Erythroblast (primary cell): ENCODE data around the gene SLC10A7.

Experiments used
- DNase-seq, 2 experiments: peaks; one replicate each; lab custom pipeline; 2025; lab: John Stamatoyannopoulos, UW
- GATA1 ChIP-seq: IDR thresholded peaks from 2 replicates; pipeline ENCODE4 v1.6.1; 2011; ENCODE audit warnings: low read depth, mild to moderate bottlenecking, control low read depth, low read length, moderate library complexity
- POLR2A ChIP-seq: IDR thresholded peaks from 2 replicates; pipeline ENCODE4 v1.6.1; 2011; ENCODE audit warnings: mild to moderate bottlenecking, low read length

SLC10A7 gene

DNA sequence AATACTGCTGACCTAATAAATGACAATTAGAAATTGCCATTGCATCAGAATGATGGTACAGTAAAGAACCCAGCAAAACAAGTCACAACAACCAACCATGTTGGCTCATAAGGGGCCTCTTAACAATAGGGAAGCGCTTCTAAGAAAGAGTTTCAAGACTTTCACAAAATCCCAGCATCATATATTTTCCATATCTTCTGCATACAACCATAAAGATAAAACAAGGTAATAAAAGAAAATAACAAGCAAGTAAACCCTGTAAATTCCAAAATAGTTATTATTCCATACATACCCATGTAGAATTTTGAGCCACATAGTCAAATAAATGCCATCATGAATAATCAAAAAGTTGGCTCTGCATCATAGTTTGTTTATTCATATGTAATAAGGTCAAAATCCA is 8.2 kb downstream of the SLC10A7 start:
- no peak for DNase-seq

GRCh38 chr4:146511381-146511780 is 10.4 kb downstream of the SLC10A7 start:
- TF ChIP-seq GATA1 (no peak), POLR2A (no peak)
- peak in 1 of 2 experiments; percentile 19 for DNase-seq

More for the DNA sequence above, 8.2 kb downstream of the SLC10A7 start:
- TF ChIP-seq GATA1 (no peak), POLR2A (no peak)

- TF ChIP-seq GATA1 (no peak), POLR2A (no peak)
- no peak for DNase-seq
Observed at GRCh38 chr4:146510942-146511341, 10.8 kb downstream of the SLC10A7 start.

- DNase-seq = no peak
- TF ChIP-seq GATA1 (no peak), POLR2A (no peak)
Observed at GRCh38 chr4:146508229-146508939, 13.4 kb downstream of the SLC10A7 start.

DNA sequence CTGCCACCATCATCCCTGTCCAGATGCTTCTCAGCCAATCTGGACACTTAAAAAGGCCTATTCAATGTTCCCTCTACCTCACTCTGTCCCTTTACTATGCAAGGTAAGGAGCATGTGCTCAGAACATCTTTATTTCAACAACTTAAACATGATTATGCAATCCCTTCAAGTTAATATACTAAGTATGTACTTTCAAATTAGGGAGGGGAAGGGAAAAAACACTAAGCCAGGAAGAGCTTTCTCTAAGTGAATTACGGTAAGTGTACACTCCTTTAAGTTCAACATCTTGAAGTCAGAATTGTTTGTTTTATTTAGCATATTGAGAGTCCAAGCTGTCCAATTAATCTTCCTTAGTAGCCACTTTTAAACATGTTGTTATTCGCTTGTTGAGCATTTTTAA is 14.1 kb downstream of the SLC10A7 start:
- TF ChIP-seq POLR2A = no peak
- no peak for TF ChIP-seq GATA1
- no peak for DNase-seq

GRCh38 chr4:146506272-146506671 is 15.5 kb downstream of the SLC10A7 start:
- DNase-seq = no peak

GRCh38 chr4:146500216-146500615 is 21.5 kb downstream of the SLC10A7 start:
- no peak for DNase-seq
- TF ChIP-seq POLR2A (no peak), GATA1 (no peak)

More at GRCh38 chr4:146506272-146506671, 15.5 kb downstream of the SLC10A7 start:
- TF ChIP-seq GATA1 (no peak), POLR2A (no peak)

DNA sequence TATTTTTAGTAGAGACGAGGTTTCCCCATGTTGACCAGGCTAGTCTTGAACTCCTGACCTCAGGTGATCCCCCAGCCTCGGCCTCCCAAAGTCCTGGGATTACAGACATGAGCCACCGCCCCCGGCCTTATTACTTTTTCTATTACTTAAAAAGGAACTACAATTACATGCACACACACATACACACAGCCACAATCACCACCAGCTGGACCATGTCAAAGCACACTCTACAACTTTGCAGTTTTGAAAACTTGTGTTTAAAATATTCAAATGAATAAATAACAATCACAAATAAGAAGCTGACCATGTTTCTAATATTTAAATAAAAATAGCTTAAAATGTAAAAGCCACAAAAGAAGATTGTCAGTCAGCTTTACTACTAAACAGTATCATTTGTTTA is 23.4 kb downstream of the SLC10A7 start:
- TF ChIP-seq POLR2A (no peak), GATA1 (no peak)
- DNase-seq = no peak

- TF ChIP-seq GATA1 = no peak
- no peak for TF ChIP-seq POLR2A
- peak; percentile 13 to 40 for DNase-seq
Observed at GRCh38 chr4:146495269-146495668, 26.5 kb downstream of the SLC10A7 start.

GRCh38 chr4:146494143-146494542 is 27.6 kb downstream of the SLC10A7 start:
- no peak for DNase-seq
- TF ChIP-seq GATA1 (no peak), POLR2A (no peak)

DNA sequence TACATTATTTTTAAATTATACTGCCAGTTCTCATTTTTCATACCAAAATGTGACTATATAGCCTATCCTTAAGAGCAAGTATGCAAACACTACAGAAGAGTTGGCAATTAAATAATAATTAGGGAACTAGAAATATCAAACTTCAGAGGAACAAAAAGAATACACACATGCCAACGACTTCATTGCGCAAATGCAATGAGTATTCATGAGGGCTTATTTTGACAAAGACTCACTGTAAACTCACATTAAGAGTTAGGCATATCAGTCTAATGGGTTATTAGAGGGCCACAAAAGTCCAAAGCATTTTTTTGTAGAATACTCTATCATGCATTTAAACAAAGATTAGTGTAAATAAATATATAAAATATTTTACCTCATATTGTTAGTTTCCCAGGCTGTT is 31.6 kb downstream of the SLC10A7 start:
- DNase-seq = no peak
- TF ChIP-seq GATA1 = no peak
- no peak for TF ChIP-seq POLR2A

- no peak for DNase-seq
- TF ChIP-seq POLR2A (no peak), GATA1 (no peak)
Observed at GRCh38 chr4:146488495-146489174, 33.1 kb downstream of the SLC10A7 start.

DNA sequence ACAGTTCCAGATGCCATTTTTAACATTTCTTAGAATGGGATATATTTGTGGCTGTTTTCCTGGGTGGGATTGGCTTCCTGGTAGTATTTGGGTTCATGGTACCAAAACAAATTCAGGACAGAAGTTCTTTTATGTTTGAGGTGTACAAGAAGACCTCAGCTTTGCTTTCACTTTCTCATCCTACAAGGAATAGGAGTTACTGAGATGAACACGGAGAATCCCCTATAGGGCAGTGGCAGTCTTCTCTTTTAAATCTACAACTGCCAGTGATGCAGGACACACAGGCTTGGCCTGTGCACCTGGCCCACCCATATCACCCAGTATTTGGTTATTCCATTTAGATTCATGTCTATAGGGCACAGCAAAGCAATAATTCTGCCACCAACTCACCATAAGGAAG is 35.2 kb downstream of the SLC10A7 start:
- DNase-seq = no peak
- TF ChIP-seq POLR2A = no peak
- TF ChIP-seq GATA1 = no peak

DNA sequence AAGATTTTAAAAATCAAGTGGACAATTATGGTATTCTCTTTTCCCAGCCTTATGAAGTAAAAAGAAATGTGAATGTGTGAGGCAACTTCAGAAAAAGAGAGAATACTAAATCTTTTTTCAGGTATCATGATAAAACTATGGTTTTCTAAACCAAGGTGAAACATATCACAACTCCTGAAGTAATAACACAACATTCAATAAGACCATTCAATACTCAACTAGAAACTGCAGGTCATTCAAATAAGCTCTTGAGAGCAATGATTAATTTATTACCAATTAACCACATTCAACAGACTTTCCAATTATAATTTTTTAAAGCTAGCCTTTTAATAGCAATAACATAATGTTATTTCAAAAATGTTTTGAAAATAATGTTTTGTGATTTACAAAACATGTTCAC is 35.8 kb downstream of the SLC10A7 start:
- no peak for TF ChIP-seq POLR2A
- no peak for TF ChIP-seq GATA1
- no peak for DNase-seq
